ENCODE data around the gene SLC25A4.

- TF ChIP-seq, protein P1, sequence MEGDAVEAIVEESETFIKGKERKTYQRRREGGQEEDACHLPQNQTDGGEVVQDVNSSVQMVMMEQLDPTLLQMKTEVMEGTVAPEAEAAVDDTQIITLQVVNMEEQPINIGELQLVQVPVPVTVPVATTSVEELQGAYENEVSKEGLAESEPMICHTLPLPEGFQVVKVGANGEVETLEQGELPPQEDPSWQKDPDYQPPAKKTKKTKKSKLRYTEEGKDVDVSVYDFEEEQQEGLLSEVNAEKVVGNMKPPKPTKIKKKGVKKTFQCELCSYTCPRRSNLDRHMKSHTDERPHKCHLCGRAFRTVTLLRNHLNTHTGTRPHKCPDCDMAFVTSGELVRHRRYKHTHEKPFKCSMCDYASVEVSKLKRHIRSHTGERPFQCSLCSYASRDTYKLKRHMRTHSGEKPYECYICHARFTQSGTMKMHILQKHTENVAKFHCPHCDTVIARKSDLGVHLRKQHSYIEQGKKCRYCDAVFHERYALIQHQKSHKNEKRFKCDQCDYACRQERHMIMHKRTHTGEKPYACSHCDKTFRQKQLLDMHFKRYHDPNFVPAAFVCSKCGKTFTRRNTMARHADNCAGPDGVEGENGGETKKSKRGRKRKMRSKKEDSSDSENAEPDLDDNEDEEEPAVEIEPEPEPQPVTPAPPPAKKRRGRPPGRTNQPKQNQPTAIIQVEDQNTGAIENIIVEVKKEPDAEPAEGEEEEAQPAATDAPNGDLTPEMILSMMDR (IDR thresholded peaks at IDR 0.05; ENCODE audit: low read depth, low read length) = no peak
- TF ChIP-seq EZH2phosphoT487 (IDR thresholded peaks at IDR 0.05; ENCODE audit: low read depth) = no peak
Measured at GRCh38 chr4:185101354-185101890, 41.6 kb upstream of the SLC25A4 start.
